NCI-H510A (cell line): ENCODE results near the gene LAMA2.

Experiments used
- DNase-seq: peaks from one replicate; lab custom pipeline; 2025; lab: John Stamatoyannopoulos, UW

Gene LAMA2

GRCh38 chr6:129314575-129314974, 431.6 kb downstream of the LAMA2 start:
- DNase-seq, result no peak

GRCh38 chr6:129317931-129318820, 435.2 kb downstream of the LAMA2 start:
- no peak for DNase-seq

GRCh38 chr6:129320892-129321291, 438.0 kb downstream of the LAMA2 start:
- DNase-seq, result no peak

GRCh38 chr6:129321303-129321702, 438.4 kb downstream of the LAMA2 start:
- DNase-seq, result no peak

- no peak for DNase-seq
Measured at GRCh38 chr6:129324345-129324744, 441.4 kb downstream of the LAMA2 start.

GRCh38 chr6:129329678-129330077, 446.7 kb downstream of the LAMA2 start:
- no peak for DNase-seq

- DNase-seq, result no peak
Measured at GRCh38 chr6:129331450-129332138, 448.7 kb downstream of the LAMA2 start.

- DNase-seq, result no peak
Measured at GRCh38 chr6:129335792-129336191, 452.9 kb downstream of the LAMA2 start.

GRCh38 chr6:129338683-129339082, 455.7 kb downstream of the LAMA2 start:
- no peak for DNase-seq

- no peak for DNase-seq
Measured at GRCh38 chr6:129340983-129341382, 458.0 kb downstream of the LAMA2 start.

- DNase-seq, result no peak
Measured at GRCh38 chr6:129342243-129342642, 459.3 kb downstream of the LAMA2 start.

- no peak for DNase-seq
Measured at GRCh38 chr6:129342796-129343195, 459.9 kb downstream of the LAMA2 start.

GRCh38 chr6:129344379-129344778, 461.4 kb downstream of the LAMA2 start:
- DNase-seq, result no peak

- no peak for DNase-seq
Measured at GRCh38 chr6:129345890-129346289, 463.0 kb downstream of the LAMA2 start.

- DNase-seq, result no peak
Measured at GRCh38 chr6:129346964-129347363, 464.0 kb downstream of the LAMA2 start.

GRCh38 chr6:129350278-129350677, 467.3 kb downstream of the LAMA2 start:
- DNase-seq, result no peak

GRCh38 chr6:129351807-129352206, 468.9 kb downstream of the LAMA2 start:
- DNase-seq, result no peak

- DNase-seq, result no peak
Measured at GRCh38 chr6:129353067-129353466, 470.1 kb downstream of the LAMA2 start.

GRCh38 chr6:129356129-129356528, 473.2 kb downstream of the LAMA2 start:
- no peak for DNase-seq

- no peak for DNase-seq
Measured at GRCh38 chr6:129359811-129360681, 477.1 kb downstream of the LAMA2 start.

GRCh38 chr6:129360682-129360955, 477.7 kb downstream of the LAMA2 start:
- no peak for DNase-seq

GRCh38 chr6:129364037-129364436, 481.1 kb downstream of the LAMA2 start:
- peak; percentile 48 for DNase-seq

- no peak for DNase-seq
Measured at GRCh38 chr6:129364767-129365166, 481.8 kb downstream of the LAMA2 start.
